Vagina (tissue), 2 donors: ENCODE measurements around the gene EBF3. TPM values are rescaled to one million over a fixed set of nuclear protein-coding genes. Genes with fewer than 3 reads are reported as not detected.

ENCODE experiments used
- DNase-seq, 2 donors: peaks; one replicate each; pipeline ENCODE4 v3.0.0-alpha.2; 2017; ENCODE audit errors: extremely low spot score in 2 of 2
- H3K27ac ChIP-seq: fragments of 200-600 bp; sonication (generic); one replicate; pipeline ENCODE4 v1.5.1; 2019
- H3K27me3 ChIP-seq: fragments of 200-600 bp; sonication (generic); one replicate; pipeline ENCODE4 v1.5.1; 2019
- H3K36me3 ChIP-seq, 2 donors: fragments of 200-600 bp; sonication (generic); one replicate each; pipeline ENCODE4 v1.5.1; 2017 to 2019
- H3K4me1 ChIP-seq: fragments of 200-600 bp; sonication (generic); one replicate; pipeline ENCODE4 v1.5.1; 2019
- H3K4me3 ChIP-seq, 2 donors: fragments of 200-600 bp; sonication (generic); 1 replicate in 1 of 2; 2 replicates in 1 of 2; pipeline ENCODE4 v1.5.1; 2016 to 2019
- H3K9me3 ChIP-seq: fragments of 200-600 bp; sonication (generic); one replicate; pipeline ENCODE4 v1.5.1; 2019
- POLR2A ChIP-seq, 2 donors: fragments of 450-650 bp; IDR thresholded peaks; one replicate each; pipeline ENCODE4 v1.6.1; 2017; ENCODE audit warnings: antibody characterized with exemption in 2 of 2, mild to moderate bottlenecking in 2 of 2, moderate library complexity in 2 of 2
- POLR2AphosphoS5 ChIP-seq, 2 donors: sonication (generic); formaldehyde crosslinking; IDR thresholded peaks; one replicate each; pipeline ENCODE4 v1.9.0; 2017; ENCODE audit warnings: antibody characterized with exemption in 2 of 2, mild to moderate bottlenecking in 2 of 2, low read depth in 1 of 2; ENCODE audit not compliant: insufficient read depth in 1 of 2
- intact Hi-C: fragments of 100-400 bp; cut with DNase I; formaldehyde crosslinking; loops from one replicate; pipeline ENCODE4 v1.15.1; 2023
- total RNA-seq: library from RNA; depleted of rRNA; stranded (reverse); fragments of >200 nt; gene quantifications from one replicate; pipeline ENCODE4 v1.2.3, GENCODE V29; 2016
- TF ChIP-seq, protein P1 (sequence below), 3 experiments: fragments of 450-650 bp in 2 of 3; fragments of 200-600 bp in 1 of 3; sonication (generic) in 1 of 3; IDR thresholded peaks; one replicate each; pipeline ENCODE4 v1.5.1; 2017 to 2019; ENCODE audit warnings: antibody characterized with exemption in 3 of 3, mild to moderate bottlenecking in 2 of 3, moderate library complexity in 2 of 3

The EBF3 gene
- total RNA-seq, 1 donor from 2014 or later, result 10.6 TPM

DNA sequence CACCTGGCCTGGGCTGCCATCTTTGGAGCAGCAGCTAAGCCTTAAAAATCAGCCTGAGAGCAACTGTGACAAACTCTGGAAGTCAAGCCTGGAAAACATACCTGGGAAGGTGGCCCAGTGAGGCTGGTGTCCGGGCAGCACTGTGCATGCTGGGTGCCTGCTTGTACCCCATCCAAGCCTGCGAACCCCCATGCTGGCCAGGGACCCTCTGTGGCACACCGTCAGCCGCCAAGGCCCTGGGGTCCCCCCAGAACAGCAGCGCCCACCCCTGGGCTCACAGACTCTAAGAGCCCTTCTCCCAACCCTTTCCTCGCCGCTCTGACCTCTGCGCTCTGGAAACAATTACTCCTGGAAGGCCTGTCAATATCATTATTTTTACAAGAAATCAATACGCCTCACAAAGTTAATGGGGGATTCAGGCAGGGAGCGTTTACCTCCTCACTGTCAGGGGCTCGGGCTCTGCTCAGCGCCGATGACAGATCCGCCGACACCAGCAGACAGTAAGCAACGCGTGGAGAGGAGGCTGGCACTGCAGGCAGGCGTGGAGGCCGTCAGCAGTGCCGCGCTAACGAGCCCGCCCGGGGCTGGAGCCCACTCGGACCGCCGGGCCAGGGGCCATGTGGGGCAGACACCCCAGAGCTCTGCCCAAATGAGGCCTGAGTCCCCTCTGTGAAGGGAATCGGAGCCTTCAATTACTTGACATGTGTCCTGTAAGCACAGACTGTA, 54.4 kb downstream of the EBF3 start:
- intact Hi-C loops, result no loop called here
- TF ChIP-seq, protein P1, sequence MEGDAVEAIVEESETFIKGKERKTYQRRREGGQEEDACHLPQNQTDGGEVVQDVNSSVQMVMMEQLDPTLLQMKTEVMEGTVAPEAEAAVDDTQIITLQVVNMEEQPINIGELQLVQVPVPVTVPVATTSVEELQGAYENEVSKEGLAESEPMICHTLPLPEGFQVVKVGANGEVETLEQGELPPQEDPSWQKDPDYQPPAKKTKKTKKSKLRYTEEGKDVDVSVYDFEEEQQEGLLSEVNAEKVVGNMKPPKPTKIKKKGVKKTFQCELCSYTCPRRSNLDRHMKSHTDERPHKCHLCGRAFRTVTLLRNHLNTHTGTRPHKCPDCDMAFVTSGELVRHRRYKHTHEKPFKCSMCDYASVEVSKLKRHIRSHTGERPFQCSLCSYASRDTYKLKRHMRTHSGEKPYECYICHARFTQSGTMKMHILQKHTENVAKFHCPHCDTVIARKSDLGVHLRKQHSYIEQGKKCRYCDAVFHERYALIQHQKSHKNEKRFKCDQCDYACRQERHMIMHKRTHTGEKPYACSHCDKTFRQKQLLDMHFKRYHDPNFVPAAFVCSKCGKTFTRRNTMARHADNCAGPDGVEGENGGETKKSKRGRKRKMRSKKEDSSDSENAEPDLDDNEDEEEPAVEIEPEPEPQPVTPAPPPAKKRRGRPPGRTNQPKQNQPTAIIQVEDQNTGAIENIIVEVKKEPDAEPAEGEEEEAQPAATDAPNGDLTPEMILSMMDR (IDR thresholded peaks at IDR 0.05), result no peak
- TF ChIP-seq POLR2A (IDR thresholded peaks at IDR 0.05) (no peak), POLR2AphosphoS5 (IDR thresholded peaks at IDR 0.05; ENCODE audit: insufficient read depth in 1 of 2, low read depth in 1 of 2) (no peak)
- Histone ChIP-seq H3K9me3 (no peaks in the 10 kb centered on the region), H3K4me1 (no peaks in the 10 kb centered on the region), H3K27me3 (no peaks in the 10 kb centered on the region), H3K4me3 (no peak overlapping the region), H3K36me3 (no peaks in the 10 kb centered on the region), H3K27ac (no peak overlapping the region)
- no peak for DNase-seq

DNA sequence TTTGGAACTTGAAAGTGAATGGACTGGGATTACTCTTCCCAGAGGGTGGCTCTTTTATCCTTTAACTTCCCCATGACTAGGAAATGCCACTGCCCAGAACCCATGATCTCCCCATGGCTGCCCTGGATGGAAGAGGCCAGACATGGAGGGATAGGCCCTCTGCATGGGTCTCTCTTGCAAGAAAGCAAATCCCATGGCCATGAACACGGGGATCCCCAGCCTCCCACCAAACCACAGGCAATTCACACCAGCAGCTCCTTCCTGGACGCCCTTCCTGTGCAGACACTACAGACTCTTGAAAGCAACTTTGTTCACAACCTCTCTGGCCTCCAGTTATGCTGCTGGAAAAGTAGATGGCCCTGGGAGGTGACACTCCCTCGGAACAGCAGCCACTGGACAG, 55.0 kb downstream of the EBF3 start:
- Histone ChIP-seq H3K36me3 (no peaks in the 10 kb centered on the region), H3K4me1 (no peaks in the 10 kb centered on the region), H3K27me3 (no peaks in the 10 kb centered on the region), H3K4me3 (no peak overlapping the region), H3K27ac (no peak overlapping the region), H3K9me3 (no peaks in the 10 kb centered on the region)
- no peak for DNase-seq
- TF ChIP-seq POLR2A (IDR thresholded peaks at IDR 0.05) (no peak), POLR2AphosphoS5 (IDR thresholded peaks at IDR 0.05; ENCODE audit: insufficient read depth in 1 of 2, low read depth in 1 of 2) (no peak)
- TF ChIP-seq, protein P1 (IDR thresholded peaks at IDR 0.05), result no peak
- intact Hi-C loops, result no loop called here

DNA sequence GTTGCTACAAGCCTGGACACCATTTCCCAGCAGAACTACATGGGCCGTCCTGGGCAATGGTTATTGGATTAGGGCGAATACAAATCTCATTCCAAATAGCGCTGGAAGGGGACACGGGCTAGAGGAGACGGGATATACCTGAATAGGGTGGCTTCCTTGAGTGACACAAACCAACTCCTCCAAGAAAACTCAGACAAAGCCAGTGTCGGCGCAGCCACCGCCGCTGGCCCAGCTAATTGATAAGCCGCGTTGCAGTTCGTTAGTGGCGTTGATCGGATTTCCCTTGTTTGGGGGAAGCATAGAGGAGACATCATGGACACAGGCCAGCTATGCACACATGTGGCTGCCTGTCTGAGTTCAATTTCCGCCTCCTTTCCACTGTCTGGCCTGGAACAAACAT, 55.7 kb downstream of the EBF3 start:
- Histone ChIP-seq H3K4me3 (no peak overlapping the region), H3K9me3 (no peaks in the 10 kb centered on the region), H3K27me3 (no peaks in the 10 kb centered on the region), H3K4me1 (no peaks in the 10 kb centered on the region), H3K36me3 (no peaks in the 10 kb centered on the region), H3K27ac (no peak overlapping the region)
- DNase-seq, result no peak
- intact Hi-C loops, result no loop called here
- TF ChIP-seq POLR2A (IDR thresholded peaks at IDR 0.05), result no peak
- TF ChIP-seq, protein P1 (IDR thresholded peaks at IDR 0.05), result no peak
- no peak for TF ChIP-seq POLR2AphosphoS5 (IDR thresholded peaks at IDR 0.05; ENCODE audit: insufficient read depth in 1 of 2, low read depth in 1 of 2)

DNA sequence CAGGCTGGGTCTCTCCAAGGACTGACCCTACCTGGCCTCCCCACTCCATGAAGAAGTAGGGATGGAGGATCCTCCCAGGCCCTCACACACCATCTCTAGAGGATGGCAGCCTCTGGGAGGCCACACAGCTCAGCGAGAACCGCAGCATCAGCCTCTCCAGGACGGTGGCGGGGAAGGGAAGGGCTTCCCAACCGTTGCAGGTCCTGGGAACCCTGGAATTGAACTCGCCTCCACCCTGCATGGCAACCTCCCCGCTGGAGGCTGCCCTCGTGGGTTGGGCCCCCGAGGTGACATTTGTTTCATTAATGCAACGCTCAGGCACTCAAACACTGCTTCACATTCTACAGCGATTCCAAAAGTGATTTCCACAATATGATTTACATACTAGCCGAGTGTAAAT, 58.5 kb downstream of the EBF3 start:
- intact Hi-C loops, result no loop called here
- no peaks in the 10 kb centered on the region for H3K36me3 ChIP-seq
- no peaks in the 10 kb centered on the region for H3K27me3 ChIP-seq
- H3K27ac ChIP-seq, result no peak overlapping the region
- no peaks in the 10 kb centered on the region for H3K4me1 ChIP-seq
- no peak for DNase-seq
- no peaks in the 10 kb centered on the region for H3K9me3 ChIP-seq
- TF ChIP-seq POLR2AphosphoS5 (IDR thresholded peaks at IDR 0.05; ENCODE audit: insufficient read depth in 1 of 2, low read depth in 1 of 2), result no peak
- TF ChIP-seq, protein P1 (IDR thresholded peaks at IDR 0.05), result no peak
- TF ChIP-seq POLR2A (IDR thresholded peaks at IDR 0.05), result no peak
- no peak overlapping the region for H3K4me3 ChIP-seq

DNA sequence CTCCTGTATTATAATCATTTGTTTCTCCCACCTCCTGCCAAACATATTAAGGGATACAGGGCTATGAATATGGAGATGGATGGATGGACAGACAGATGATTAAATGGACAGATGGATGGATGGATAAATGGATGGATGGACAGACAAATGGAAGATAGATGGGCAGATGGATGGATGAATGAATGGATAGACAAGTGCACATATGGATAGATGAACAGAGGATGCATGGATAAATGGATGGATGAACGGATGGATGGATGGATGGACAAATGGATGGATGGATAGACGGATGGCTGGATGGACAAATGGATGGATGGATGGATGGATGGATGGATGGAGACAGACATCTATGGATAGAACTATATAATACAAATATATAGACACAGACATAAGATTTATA, 59.8 kb downstream of the EBF3 start:
- Histone ChIP-seq H3K4me1 (no peaks in the 10 kb centered on the region), H3K36me3 (no peaks in the 10 kb centered on the region), H3K9me3 (no peaks in the 10 kb centered on the region), H3K4me3 (no peak overlapping the region), H3K27ac (no peak overlapping the region), H3K27me3 (no peaks in the 10 kb centered on the region)
- no peak for TF ChIP-seq POLR2AphosphoS5 (IDR thresholded peaks at IDR 0.05; ENCODE audit: insufficient read depth in 1 of 2, low read depth in 1 of 2)
- TF ChIP-seq, protein P1 (IDR thresholded peaks at IDR 0.05), result no peak
- no peak for TF ChIP-seq POLR2A (IDR thresholded peaks at IDR 0.05)
- no peak for DNase-seq
- intact Hi-C loops, result no loop called here
